GM23338 (cell line): Measurements from ENCODE around the gene LAPTM5.

ENCODE experiments used
- CREB1 ChIP-seq: fragments of 250-450 bp; sonication (Bioruptor Pico); IDR thresholded peaks from 2 replicates; pipeline ENCODE4 v1.5.0; 2020; ENCODE audit warnings: low read depth, mild to moderate bottlenecking, moderate library complexity
- ETS1 ChIP-seq: IDR thresholded peaks from 2 replicates; pipeline ENCODE4 v1.6.1; 2016; ENCODE audit warnings: antibody characterized with exemption
- EZH2 ChIP-seq: fragments of 200-600 bp; sonication (generic); IDR thresholded peaks from one replicate; pipeline ENCODE4 v1.8.0; 2017; ENCODE audit warnings: antibody characterized with exemption, mild to moderate bottlenecking, low read depth; ENCODE audit not compliant: unreplicated experiment
- EZH2phosphoT487 ChIP-seq: fragments of 200-600 bp; sonication (generic); IDR thresholded peaks from one replicate; pipeline ENCODE4 v1.8.1; 2018; ENCODE audit warnings: antibody characterized with exemption; ENCODE audit not compliant: unreplicated experiment
- JUNB ChIP-seq: IDR thresholded peaks from one replicate; pipeline ENCODE4 v1.6.1; 2016; ENCODE audit warnings: antibody characterized with exemption; ENCODE audit not compliant: unreplicated experiment
- NANOG ChIP-seq: IDR thresholded peaks from 2 replicates; pipeline ENCODE4 v1.6.1; 2016; ENCODE audit warnings: antibody characterized with exemption, borderline replicate concordance
- POLR2AphosphoS5 ChIP-seq: IDR thresholded peaks from 2 replicates; pipeline ENCODE4 v1.6.1; 2016; ENCODE audit warnings: antibody characterized with exemption, low read depth
- REST ChIP-seq: IDR thresholded peaks from one replicate; pipeline ENCODE4 v1.6.1; 2018; ENCODE audit warnings: antibody characterized with exemption; ENCODE audit not compliant: unreplicated experiment
- STAT1 ChIP-seq: IDR thresholded peaks from one replicate; pipeline ENCODE4 v1.6.1; 2016; ENCODE audit warnings: antibody characterized with exemption; ENCODE audit not compliant: unreplicated experiment
- ZNF114 ChIP-seq: fragments of 250-450 bp; sonication (Bioruptor Pico); IDR thresholded peaks from 2 replicates; pipeline ENCODE4 v1.5.0; 2020; ENCODE audit warnings: mild to moderate bottlenecking, moderate library complexity
- ZNF331 ChIP-seq: fragments of 250-450 bp; sonication (Bioruptor Pico); IDR thresholded peaks from 2 replicates; pipeline ENCODE4 v1.5.0; 2020; ENCODE audit warnings: low read depth, mild to moderate bottlenecking, moderate library complexity
- TF ChIP-seq, protein P1 (sequence below), 2 experiments: fragments of 200-600 bp in 1 of 2; sonication (generic) in 1 of 2; conservative IDR thresholded peaks; 2 replicates each; pipeline versions ENCODE4 v1.5.1 to v1.6.1; 2016 to 2017; ENCODE audit warnings: antibody characterized with exemption in 2 of 2, low read depth in 2 of 2, mild to moderate bottlenecking in 2 of 2, moderate library complexity in 1 of 2

DNA sequence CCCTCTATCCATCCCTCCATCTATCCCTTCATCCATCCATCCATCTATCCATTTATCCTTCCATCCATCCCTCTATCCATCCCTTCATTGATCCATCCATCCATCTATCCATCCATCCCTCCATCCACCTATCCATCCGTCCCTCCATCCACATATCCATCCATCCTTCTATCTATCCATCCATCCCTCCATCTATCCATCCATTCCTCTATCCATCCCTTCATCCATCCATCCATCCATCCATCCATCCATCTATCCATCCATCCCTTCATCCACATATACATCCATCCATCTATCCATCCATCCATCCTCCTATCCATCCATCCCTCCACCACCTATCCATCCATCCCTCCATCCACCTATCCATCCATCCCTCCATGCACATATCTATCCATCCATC, 57.8 kb downstream of the LAPTM5 start:
- TF ChIP-seq EZH2 (no peak), POLR2AphosphoS5 (no peak), EZH2phosphoT487 (no peak), CREB1 (CRISPR knock-in tag) (no peak), REST (no peak), JUNB (no peak), ZNF331 (CRISPR knock-in tag) (no peak), ETS1 (no peak), NANOG (no peak), STAT1 (no peak), ZNF114 (CRISPR knock-in tag) (no peak)
- TF ChIP-seq, protein P1, sequence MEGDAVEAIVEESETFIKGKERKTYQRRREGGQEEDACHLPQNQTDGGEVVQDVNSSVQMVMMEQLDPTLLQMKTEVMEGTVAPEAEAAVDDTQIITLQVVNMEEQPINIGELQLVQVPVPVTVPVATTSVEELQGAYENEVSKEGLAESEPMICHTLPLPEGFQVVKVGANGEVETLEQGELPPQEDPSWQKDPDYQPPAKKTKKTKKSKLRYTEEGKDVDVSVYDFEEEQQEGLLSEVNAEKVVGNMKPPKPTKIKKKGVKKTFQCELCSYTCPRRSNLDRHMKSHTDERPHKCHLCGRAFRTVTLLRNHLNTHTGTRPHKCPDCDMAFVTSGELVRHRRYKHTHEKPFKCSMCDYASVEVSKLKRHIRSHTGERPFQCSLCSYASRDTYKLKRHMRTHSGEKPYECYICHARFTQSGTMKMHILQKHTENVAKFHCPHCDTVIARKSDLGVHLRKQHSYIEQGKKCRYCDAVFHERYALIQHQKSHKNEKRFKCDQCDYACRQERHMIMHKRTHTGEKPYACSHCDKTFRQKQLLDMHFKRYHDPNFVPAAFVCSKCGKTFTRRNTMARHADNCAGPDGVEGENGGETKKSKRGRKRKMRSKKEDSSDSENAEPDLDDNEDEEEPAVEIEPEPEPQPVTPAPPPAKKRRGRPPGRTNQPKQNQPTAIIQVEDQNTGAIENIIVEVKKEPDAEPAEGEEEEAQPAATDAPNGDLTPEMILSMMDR (conservative IDR thresholded peaks at IDR 0.05; ENCODE audit: low read depth in 2 of 2), result no peak
